Measurements from ENCODE around the gene C9orf153. TPM values are rescaled to one million over a fixed set of nuclear protein-coding genes. Genes with fewer than 3 reads are reported as not detected.

The C9orf153 gene
- total RNA-seq, 1 experiment from 2014 or later, result 0.17 TPM

GRCh38 chr9:86217076-86217755, 42.2 kb downstream of the C9orf153 start:
- Mint-ChIP-seq H3K27me3 (ENCODE audit: low read depth) (no peaks in the 10 kb centered on the region), H3K36me3 (ENCODE audit: insufficient read depth in 1 of 3, low read depth in 3 of 3) (no peaks in the 10 kb centered on the region), H3K27ac (no peak overlapping the region), H3K9me3 (no peaks in the 10 kb centered on the region), H3K4me1 (no peaks in the 10 kb centered on the region), H3K4me3 (no peak overlapping the region)
- Histone ChIP-seq H3K56ac (ENCODE audit: insufficient read length, low read depth, low read length) (no peak overlapping the region), H3K27me3 (ENCODE audit: insufficient read depth, low read length) (no peaks in the 10 kb centered on the region), H3K9me3 (ENCODE audit: control insufficient read depth, low read depth, low read length) (no peaks in the 10 kb centered on the region), H3K18ac (ENCODE audit: insufficient read length, low read depth, low read length) (no peak overlapping the region), H3K14ac (ENCODE audit: insufficient read depth, low read length) (no peak overlapping the region), H2BK15ac (ENCODE audit: low read depth, low read length) (no peak overlapping the region), H4K91ac (ENCODE audit: insufficient read length, low read depth, low read length) (no peak overlapping the region), H4K20me1 (ENCODE audit: control insufficient read depth, insufficient read depth, insufficient read length) (no peaks in the 10 kb centered on the region), H3K23ac (ENCODE audit: insufficient read length, low read depth, low read length) (no peak overlapping the region), H2BK20ac (ENCODE audit: low read depth, low read length, poor library complexity, severe bottlenecking) (no peak overlapping the region), H2AFZ (ENCODE audit: low read length) (no peak overlapping the region), H2AK5ac (ENCODE audit: insufficient read length, low read length) (no peak overlapping the region), H3K23me2 (ENCODE audit: insufficient read length, low read depth, low read length, poor library complexity, severe bottlenecking) (no peaks in the 10 kb centered on the region), H3K79me2 (ENCODE audit: insufficient read depth, low read length) (no peaks in the 10 kb centered on the region), H3K4me2 (ENCODE audit: insufficient read depth, insufficient read length, low read length) (no peak overlapping the region), H4K8ac (replicated peaks; ENCODE audit: insufficient read length, low read depth, low read length) (no peak overlapping the region), H3K27ac (ENCODE audit: insufficient read length, low read depth, low read length) (no peak overlapping the region), H3K79me1 (ENCODE audit: insufficient read depth, low read depth, low read length, poor library complexity, severe bottlenecking) (no peaks in the 10 kb centered on the region), H2BK5ac (ENCODE audit: insufficient read length, low read length) (no peak overlapping the region), H2BK12ac (ENCODE audit: insufficient read length, low read depth, low read length) (no peak overlapping the region), H4K5ac (ENCODE audit: insufficient read length, low read depth, low read length) (no peak overlapping the region), H3K4ac (ENCODE audit: low read depth, low read length) (no peak overlapping the region), H3K4me1 (ENCODE audit: insufficient read depth, low read length) (no peaks in the 10 kb centered on the region), H3K9ac (ENCODE audit: extremely low read depth, insufficient read length, low read length) (no peak overlapping the region), H3T11ph (ENCODE audit: low read length) (no peak overlapping the region), H2BK120ac (ENCODE audit: low read depth, low read length, poor library complexity, severe bottlenecking) (no peak overlapping the region)
- TF ChIP-seq, protein P1, sequence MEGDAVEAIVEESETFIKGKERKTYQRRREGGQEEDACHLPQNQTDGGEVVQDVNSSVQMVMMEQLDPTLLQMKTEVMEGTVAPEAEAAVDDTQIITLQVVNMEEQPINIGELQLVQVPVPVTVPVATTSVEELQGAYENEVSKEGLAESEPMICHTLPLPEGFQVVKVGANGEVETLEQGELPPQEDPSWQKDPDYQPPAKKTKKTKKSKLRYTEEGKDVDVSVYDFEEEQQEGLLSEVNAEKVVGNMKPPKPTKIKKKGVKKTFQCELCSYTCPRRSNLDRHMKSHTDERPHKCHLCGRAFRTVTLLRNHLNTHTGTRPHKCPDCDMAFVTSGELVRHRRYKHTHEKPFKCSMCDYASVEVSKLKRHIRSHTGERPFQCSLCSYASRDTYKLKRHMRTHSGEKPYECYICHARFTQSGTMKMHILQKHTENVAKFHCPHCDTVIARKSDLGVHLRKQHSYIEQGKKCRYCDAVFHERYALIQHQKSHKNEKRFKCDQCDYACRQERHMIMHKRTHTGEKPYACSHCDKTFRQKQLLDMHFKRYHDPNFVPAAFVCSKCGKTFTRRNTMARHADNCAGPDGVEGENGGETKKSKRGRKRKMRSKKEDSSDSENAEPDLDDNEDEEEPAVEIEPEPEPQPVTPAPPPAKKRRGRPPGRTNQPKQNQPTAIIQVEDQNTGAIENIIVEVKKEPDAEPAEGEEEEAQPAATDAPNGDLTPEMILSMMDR (conservative IDR thresholded peaks at IDR 0.05), result no peak
- no peak for DNase-seq
- WGBS (ENCODE audit: extremely low coverage, insufficient read length, low lambda C conversion rate), result no CpG with 5 or more reads among the region's 7 CpGs

All from H9 (cell line).